GM19035 (cell line): ENCODE data around the gene KAT6B.
"Not testable (repeated sequence)": the region's sequence is repeated elsewhere in the genome, so short reads cannot be mapped to it uniquely, and the experiment has no call there.

Experiments
- ATAC-seq: cut with Tn5 transposase; IDR thresholded peaks from one replicate; pipeline ENCODE4 v1.9.1; 2021; ENCODE audit not compliant: unreplicated experiment

Gene KAT6B

GRCh38 chr10:74916283-74916682, 89.9 kb downstream of the KAT6B start:
- no peak for ATAC-seq

DNA sequence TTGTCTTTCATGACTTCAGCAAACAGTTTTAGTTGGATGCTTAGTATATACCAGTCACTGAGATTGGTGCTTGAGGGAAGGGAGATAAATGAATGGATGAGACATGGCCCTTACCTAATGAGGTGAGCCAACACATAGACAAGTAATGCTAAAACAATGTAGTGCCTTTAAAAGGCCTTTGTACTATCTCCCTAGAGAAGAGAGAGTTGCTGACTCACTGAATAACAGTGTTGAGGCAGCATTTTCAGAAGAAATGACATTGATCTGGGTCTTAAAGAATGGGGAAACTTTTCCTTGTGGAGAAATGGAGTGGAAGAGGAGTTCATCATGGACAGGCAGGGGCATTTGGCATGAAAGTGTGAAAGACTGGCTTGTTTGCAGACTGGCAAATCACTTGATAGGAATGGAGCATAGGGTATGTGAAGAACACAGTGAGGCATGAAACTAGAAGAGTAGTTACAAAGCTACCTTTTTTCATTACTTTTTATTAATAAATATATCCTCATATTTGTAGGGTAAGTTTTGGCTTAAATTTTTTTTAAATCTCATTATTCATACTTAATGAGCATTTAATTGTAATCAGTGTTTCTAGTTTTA, 91.2 kb downstream of the KAT6B start:
- ATAC-seq = no peak

- no peak for ATAC-seq
These were observed 93.3 kb downstream of the KAT6B start for GRCh38 chr10:74919671-74920070.

GRCh38 chr10:74921070-74921469, 94.7 kb downstream of the KAT6B start:
- ATAC-seq = not testable (repeated sequence)

- no peak for ATAC-seq
These were observed 95.3 kb downstream of the KAT6B start for GRCh38 chr10:74921744-74922143.

GRCh38 chr10:74922921-74923320, 96.5 kb downstream of the KAT6B start:
- no peak for ATAC-seq

DNA sequence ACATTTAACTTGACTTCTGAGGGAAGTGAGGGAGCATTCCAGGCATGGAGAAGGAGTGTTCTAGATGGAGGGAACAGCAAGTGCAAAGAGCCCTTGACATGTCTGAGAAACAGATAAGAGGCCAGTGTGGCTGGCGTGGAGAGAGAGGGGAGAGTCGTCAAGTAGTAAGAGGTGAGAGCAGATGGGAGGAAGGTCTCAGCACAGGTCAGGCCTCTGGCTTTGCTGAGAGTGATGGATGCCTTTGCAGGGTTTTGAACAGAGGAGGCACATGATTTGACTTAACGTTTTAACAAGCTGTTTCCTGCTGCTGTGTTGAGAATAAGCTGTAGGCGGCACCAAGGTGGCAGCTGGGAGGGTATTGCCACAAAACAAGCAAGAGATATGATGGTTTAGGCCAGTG, 97.2 kb downstream of the KAT6B start:
- ATAC-seq = no peak

- ATAC-seq = no peak
These were observed 98.0 kb downstream of the KAT6B start for GRCh38 chr10:74924251-74924963.

GRCh38 chr10:74925291-74925690, 98.9 kb downstream of the KAT6B start:
- ATAC-seq = no peak

DNA sequence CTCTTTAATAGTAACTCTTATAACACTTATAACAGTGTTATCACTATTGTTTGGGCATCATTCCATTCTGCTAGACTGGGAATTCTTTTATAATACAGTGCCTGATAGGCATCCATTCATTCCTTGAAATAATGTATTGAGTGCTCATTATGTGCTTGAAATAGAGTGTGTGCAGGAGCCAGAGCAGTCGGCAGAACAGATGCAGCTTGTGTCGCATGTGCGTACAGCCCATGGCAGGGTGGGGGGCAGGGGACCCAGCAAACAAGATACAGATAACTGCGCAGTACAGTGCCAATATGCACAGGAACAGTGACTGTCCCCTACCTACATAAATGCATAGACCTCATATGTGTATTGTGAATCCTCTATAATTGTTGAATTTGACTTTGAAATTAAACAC, 99.3 kb downstream of the KAT6B start:
- ATAC-seq = no peak

- no peak for ATAC-seq
These were observed 100.6 kb downstream of the KAT6B start for GRCh38 chr10:74926791-74927585.

DNA sequence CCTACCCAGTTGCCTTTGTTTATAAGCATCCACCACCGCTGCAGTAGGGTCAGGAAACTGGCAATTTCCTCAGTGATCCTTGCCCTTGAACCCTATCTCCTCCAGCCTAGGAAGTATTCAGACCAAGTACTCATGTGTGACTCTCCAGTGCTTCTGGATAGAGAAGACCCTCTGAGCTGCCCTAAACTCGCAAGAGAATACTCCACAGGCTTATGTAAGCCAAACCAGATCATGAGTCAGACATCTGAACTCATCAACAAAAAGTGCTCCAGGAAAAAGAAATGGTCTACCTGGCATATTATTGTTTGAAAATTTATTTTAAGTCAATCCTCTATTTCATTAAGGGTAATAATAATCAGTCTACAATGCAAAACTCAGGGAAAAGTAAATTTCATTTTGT, 101.3 kb downstream of the KAT6B start:
- ATAC-seq = no peak

DNA sequence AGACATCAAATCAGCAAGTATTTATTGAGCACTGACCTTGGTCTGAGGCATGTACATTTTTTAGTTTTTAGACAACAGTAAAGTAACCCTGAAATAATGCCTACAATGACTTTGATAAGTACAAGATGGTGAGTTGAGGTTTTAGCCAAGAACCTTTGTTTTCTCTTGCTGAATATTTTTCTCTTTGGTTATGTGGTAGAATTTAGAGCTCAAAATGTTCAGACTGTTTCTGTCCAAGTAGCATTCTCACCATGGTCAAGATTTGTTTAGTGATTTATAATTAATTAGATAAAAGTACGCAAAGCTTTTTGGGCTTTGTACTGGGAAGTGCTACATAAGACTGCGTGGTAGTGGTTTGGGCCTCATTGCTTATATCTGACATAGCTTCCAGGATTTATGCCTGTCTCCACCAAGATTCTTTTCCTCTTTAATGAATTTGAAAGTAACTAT, 102.4 kb downstream of the KAT6B start:
- ATAC-seq = no peak

DNA sequence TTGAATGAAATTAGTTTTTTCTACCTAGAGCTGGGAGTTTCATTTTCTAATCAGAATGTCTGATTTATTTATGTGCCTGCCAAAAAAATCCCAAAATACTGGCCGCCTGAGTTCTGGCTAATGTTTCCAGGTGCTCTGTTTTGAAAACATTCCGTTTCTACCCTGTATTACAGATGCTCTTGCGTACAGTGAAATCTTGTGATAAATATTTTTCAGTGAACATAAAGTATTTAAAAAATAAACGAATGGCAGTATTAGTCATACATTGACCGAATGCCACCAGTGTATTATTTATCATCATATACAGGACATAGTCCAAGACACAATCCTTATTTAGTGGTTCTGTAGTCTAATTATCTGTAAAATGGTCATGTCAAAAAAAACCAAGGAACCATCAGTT, 102.8 kb downstream of the KAT6B start:
- ATAC-seq = no peak

DNA sequence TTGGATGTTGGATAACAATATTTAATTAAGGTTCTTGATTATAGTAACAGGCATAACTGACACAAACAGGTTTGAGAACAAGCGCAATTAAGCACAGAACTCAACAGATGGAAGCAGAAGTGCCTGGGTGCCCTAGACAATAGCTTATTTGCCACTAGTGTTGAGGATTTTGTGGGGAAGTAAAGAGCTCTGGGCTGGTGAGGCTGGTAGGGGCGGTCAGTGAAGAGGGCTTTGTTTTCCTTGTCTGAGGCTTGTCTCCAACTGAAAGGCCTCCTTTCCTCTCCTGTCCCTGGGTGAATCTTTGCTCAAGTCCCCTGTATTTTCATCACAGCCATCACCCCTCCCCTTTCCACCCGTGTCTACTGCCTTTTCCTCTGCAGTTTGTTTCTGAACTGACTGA, 104.6 kb downstream of the KAT6B start:
- ATAC-seq = no peak

DNA sequence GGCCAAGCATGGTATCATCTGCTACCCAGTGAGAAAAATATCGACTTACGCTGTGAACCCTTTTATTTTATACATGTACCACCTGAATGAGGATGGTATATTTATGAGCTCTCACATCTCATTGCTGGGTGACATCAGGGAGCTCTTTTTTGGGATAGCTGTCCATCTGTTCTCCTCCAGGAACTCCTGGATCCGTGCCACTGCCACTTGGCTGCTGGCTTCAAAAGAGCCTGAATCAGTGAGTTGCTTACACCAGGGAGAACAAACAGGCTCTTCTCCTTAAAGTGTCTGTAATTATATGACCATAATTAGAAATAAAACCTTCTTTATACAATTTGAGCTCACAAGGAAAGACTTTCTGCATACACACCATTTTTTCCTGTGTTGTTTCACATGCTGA, 106.2 kb downstream of the KAT6B start:
- ATAC-seq = no peak

GRCh38 chr10:74934100-74934812, 107.9 kb downstream of the KAT6B start:
- no peak for ATAC-seq

DNA sequence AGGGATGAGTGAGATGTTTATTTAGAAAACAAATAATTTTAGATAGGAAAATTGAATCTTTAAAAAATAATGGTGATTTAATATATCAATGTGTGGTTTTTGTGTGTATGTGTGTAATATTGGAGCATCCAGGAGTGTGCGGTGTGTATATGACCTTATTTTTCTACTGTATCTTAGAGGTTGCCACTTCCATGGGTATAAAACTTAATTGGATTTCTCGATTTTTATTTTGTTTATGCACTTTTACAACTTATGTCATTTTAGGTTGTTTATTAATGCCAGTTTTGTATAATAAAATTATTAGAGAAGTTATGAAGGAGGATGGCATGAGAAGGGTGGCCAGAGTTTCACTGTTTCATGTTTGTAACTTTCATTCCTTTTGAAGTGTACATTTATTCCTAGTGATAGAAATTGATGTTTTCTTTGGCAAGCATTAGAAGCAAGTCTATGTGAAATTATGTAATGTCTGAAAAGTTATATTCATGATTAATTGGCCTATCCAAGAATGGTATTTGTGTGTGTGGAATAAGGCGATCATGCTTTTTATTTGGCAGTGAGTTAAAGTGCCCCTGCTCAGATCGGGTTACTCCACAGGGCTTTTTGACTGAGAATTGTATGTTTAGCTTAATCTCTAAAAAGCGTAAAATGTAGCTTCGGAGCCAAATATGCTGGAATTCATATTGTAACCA, 110.3 kb downstream of the KAT6B start:
- ATAC-seq = no peak

- no peak for ATAC-seq
These were observed 111.0 kb downstream of the KAT6B start for GRCh38 chr10:74937266-74937856.

DNA sequence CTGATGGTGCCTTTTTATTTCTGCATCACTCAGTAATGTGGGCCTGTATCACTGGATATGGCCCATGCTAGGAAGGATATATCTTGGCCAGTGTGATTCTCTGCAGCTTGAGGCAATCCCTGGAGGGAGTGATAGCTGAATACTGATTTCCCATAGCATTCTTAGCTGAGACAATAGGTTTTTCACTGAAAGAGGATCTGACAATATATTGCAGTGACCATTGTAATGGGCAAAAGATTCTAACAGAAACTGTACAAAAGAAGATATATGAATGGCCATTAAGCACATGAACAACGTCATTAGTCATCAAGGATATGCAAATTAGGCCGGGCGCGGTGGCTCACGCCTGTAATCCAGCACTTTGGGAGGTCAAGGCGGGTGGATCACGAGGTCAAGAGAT, 117.8 kb downstream of the KAT6B start:
- ATAC-seq = no peak
